ENCODE data around the gene UBR4.

- no peak for TF ChIP-seq CTCF (IDR thresholded peaks at IDR 0.05)
- TF ChIP-seq EP300 (IDR thresholded peaks at IDR 0.05; ENCODE audit: low read depth) = no peak
Measured at GRCh38 chr1:19112891-19113696, 97.0 kb downstream of the UBR4 start.

Data from transverse colon (tissue), 3 donors.